ENCODE measurements around the gene IL12RB1.

DNA sequence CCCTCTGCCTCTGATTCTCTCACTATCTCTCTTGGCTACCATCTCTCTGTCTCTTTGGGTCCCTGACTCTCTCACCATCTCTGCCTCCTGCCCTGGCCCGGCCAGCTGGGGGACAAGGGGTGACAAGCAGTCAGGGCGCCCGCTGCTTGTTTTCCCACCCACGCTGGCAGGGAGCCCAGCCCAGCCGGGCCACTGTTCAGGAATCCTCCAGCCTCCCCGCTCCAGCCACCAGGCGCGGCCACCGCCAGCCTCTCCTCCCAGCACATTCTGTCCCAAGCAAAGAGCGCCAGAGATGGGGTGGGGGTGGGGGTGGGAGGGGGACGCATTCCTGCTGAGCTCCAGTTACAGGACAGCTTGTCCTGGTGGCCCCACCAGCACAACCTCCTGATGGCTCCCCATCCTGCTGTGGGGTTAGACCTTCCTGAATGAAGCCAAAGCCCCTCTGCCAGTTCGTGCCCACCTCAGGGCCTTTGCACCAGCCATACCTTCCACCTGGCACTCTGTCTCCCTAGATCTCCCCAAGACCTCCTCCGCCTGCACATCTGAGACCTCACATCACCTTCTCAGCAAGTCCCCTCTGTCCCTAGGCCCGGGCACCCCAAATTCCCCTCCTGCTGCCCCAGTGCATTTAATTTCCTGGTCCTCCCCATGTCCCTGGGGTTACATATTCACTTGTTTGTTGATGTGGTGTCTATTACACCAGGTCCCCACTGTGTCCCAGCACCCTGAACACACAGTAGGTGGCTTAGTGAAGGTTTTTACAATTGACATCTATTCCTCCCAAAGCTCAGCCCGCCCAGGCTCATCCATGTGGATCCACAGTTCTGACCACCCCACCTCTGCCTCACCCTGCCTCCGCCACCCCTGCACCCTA is 66.3 kb downstream of the IL12RB1 start:
- TF ChIP-seq, protein P1, sequence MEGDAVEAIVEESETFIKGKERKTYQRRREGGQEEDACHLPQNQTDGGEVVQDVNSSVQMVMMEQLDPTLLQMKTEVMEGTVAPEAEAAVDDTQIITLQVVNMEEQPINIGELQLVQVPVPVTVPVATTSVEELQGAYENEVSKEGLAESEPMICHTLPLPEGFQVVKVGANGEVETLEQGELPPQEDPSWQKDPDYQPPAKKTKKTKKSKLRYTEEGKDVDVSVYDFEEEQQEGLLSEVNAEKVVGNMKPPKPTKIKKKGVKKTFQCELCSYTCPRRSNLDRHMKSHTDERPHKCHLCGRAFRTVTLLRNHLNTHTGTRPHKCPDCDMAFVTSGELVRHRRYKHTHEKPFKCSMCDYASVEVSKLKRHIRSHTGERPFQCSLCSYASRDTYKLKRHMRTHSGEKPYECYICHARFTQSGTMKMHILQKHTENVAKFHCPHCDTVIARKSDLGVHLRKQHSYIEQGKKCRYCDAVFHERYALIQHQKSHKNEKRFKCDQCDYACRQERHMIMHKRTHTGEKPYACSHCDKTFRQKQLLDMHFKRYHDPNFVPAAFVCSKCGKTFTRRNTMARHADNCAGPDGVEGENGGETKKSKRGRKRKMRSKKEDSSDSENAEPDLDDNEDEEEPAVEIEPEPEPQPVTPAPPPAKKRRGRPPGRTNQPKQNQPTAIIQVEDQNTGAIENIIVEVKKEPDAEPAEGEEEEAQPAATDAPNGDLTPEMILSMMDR (IDR thresholded peaks at IDR 0.05; ENCODE audit: poor library complexity): no peak
- TF ChIP-seq EZH2phosphoT487 (IDR thresholded peaks at IDR 0.05; ENCODE audit: low read depth, severe bottlenecking, unreplicated experiment): no peak

Measured in hepatocyte (in vitro differentiated cells).